ENCODE data around the gene MPG.

GRCh38 chr16:119295-119694 lies 41.3 kb downstream of the MPG start:
- TF ChIP-seq CTCF (IDR thresholded peaks at IDR 0.05): no peak
- no peak for TF ChIP-seq EZH2phosphoT487 (IDR thresholded peaks at IDR 0.05; ENCODE audit: borderline replicate concordance, low read depth)
- TF ChIP-seq FOXJ3 (CRISPR knock-in tag; IDR thresholded peaks at IDR 0.05): no peak
- no peak for TF ChIP-seq USF2 (IDR thresholded peaks at IDR 0.05; ENCODE audit: borderline replicate concordance, low read depth, low read length)
- no peak for TF ChIP-seq SMC3 (IDR thresholded peaks at IDR 0.05; ENCODE audit: low read depth, low read length)
- no peak for TF ChIP-seq TEAD4 (IDR thresholded peaks at IDR 0.05; ENCODE audit: borderline replicate concordance, insufficient read depth)
- no peak for TF ChIP-seq POLR2AphosphoS5 (IDR thresholded peaks at IDR 0.05; ENCODE audit: low read depth, low read length)
- no peak for TF ChIP-seq YY1 (IDR thresholded peaks at IDR 0.05; ENCODE audit: low read depth)
- TF ChIP-seq REST (IDR thresholded peaks at IDR 0.05; ENCODE audit: low read depth, low read length): no peak
- TF ChIP-seq EP300 (IDR thresholded peaks at IDR 0.05; ENCODE audit: borderline replicate concordance in 1 of 2, low read depth in 1 of 2, low read length in 1 of 2): no peak
- TF ChIP-seq MXI1 (IDR thresholded peaks at IDR 0.05; ENCODE audit: low read depth, low read length): no peak
- TF ChIP-seq JUND (IDR thresholded peaks at IDR 0.05): no peak
- no peak for TF ChIP-seq GABPA (IDR thresholded peaks at IDR 0.05; ENCODE audit: low read depth)
